Hepatocyte (in vitro differentiated cells): ENCODE results near the gene HINFP.

Source experiments
- EZH2 ChIP-seq: fragments of 200-600 bp; sonication (generic); IDR thresholded peaks from 2 replicates; pipeline ENCODE4 v1.6.1; 2016; ENCODE audit warnings: antibody characterized with exemption, mild to moderate bottlenecking, borderline replicate concordance
- TF ChIP-seq, protein P1 (sequence below): fragments of 200-600 bp; sonication (generic); IDR thresholded peaks from 2 replicates; pipeline ENCODE4 v1.5.1; 2016; ENCODE audit warnings: antibody characterized with exemption, mild to moderate bottlenecking; ENCODE audit not compliant: poor library complexity

DNA sequence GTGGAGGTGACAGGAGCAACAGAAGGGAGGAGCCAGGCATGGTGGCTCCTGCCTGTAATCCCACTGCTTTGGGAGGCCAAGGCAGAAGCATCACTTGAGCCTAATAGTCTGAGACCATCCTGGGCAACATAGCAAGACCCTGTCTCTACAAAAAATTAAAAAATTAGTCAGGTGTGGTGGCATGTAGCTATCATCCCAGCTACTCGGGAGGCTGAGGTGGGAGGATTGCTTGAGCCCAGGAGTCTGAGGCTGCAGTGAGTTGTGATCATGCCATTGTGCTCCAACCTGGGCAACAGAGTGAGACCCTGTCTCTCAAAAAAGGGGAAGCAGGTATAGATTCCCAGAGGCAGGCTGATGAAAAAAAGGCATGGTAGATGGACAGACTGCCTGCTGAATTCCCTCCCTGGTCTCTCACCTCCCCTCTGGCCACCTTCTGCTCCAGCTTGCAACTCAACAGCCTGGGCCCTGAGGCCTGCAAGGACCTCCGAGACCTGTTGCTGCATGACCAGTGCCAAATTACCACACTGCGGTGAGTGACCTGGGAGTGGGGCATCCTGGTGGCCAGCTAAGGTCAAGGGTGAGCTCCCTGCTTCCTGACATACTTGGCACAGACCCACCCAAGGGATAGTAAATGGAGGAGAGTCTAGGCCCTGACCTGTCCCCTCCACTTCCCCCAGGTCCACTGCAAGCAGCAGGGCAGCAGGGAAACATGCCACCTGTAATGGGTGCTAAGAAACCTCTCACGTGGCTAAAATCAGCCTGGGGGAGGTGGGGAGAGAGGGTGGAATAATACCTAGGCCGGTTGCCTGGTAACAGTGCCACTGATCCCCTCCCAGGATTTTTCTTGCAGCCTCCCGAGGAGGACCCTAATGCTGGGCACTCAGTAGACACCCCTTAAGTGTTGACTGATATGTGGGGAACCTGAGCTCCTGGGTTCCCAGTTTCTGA, 59.6 kb downstream of the HINFP start:
- TF ChIP-seq, protein P1, sequence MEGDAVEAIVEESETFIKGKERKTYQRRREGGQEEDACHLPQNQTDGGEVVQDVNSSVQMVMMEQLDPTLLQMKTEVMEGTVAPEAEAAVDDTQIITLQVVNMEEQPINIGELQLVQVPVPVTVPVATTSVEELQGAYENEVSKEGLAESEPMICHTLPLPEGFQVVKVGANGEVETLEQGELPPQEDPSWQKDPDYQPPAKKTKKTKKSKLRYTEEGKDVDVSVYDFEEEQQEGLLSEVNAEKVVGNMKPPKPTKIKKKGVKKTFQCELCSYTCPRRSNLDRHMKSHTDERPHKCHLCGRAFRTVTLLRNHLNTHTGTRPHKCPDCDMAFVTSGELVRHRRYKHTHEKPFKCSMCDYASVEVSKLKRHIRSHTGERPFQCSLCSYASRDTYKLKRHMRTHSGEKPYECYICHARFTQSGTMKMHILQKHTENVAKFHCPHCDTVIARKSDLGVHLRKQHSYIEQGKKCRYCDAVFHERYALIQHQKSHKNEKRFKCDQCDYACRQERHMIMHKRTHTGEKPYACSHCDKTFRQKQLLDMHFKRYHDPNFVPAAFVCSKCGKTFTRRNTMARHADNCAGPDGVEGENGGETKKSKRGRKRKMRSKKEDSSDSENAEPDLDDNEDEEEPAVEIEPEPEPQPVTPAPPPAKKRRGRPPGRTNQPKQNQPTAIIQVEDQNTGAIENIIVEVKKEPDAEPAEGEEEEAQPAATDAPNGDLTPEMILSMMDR, result no peak
- TF ChIP-seq EZH2, result no peak
